HCT116 (cell line): ENCODE measurements around the gene NR1I3. TPM values are rescaled to one million over a fixed set of nuclear protein-coding genes. Genes with fewer than 3 reads are reported as not detected.

Experiments
- ATAC-seq: fragments of 200-7000 bp; cut with Tn5 transposase; 2 replicates; pipeline ENCODE4 v1.9.1; 2020; ENCODE audit warnings: mild to moderate bottlenecking, moderate library complexity
- BruUV-seq: library from RNA; stranded (reverse); fragments of 400-500 nt; replicated peaks from 2 replicates; lab custom pipeline; 2021; lab: Mats Ljungman, UMichigan
- CTCF ChIA-PET: fragments of 300-600 bp; sonication (Branson Sonifier 250); formaldehyde crosslinking; loops from one replicate; lab custom pipeline; 2021; ENCODE audit warnings: antibody characterized with exemption; lab: Charles Lee
- POLR2A ChIA-PET: fragments of 300-600, 350-600 bp; sonication (Branson Sonifier 250); formaldehyde crosslinking; loops from one replicate; lab custom pipeline; 2021; ENCODE audit warnings: antibody characterized with exemption; lab: Charles Lee
- RAD21 ChIA-PET, 2 experiments: fragments of 300-600 bp; sonication (Branson Sonifier 250); formaldehyde crosslinking; loops; one replicate each; lab custom pipeline; 2023; ENCODE audit warnings: low total read pairs in 2 of 2; ENCODE audit not compliant: uncharacterized antibody in 2 of 2, unreplicated experiment in 2 of 2, low non-redundant PET in 1 of 2; lab: Charles Lee
- DNase-seq: peaks from one replicate; pipeline ENCODE4 v3.0.0-alpha.2; 2010; ENCODE audit warnings: low read depth, low spot score
- H2AFZ ChIP-seq: fragments of 200-600 bp; shearing (Covaris generic), sonication (generic); 2 replicates; pipeline ENCODE4 v1.6.1; 2017; ENCODE audit warnings: low read depth, mixed run types, mixed read lengths, antibody characterized with exemption, low read length; ENCODE audit not compliant: poor library complexity, severe bottlenecking
- H3K27ac ChIP-seq: 2 replicates; pipeline ENCODE4 v1.5.1; 2012; ENCODE audit warnings: low read depth, low read length
- H3K27me3 ChIP-seq: fragments of 200-600 bp; sonication (generic); 2 replicates; pipeline ENCODE4 v1.6.1; 2016; ENCODE audit warnings: mixed run types, low read length, mixed read lengths; ENCODE audit not compliant: insufficient read depth
- H3K36me3 ChIP-seq, 2 experiments: fragments of 200-500 bp in 1 of 2; fragments of 200-600 bp in 1 of 2; sonication (Bioruptor generic) in 1 of 2; sonication (generic) in 1 of 2; 2 replicates each; pipeline versions ENCODE4 v1.5.1 to v1.6.1; 2014 to 2016; ENCODE audit warnings: low read length in 2 of 2, inconsistent platforms in 1 of 2, mixed read lengths in 1 of 2, mixed run types in 1 of 2; ENCODE audit not compliant: insufficient read depth in 2 of 2, control insufficient read depth in 1 of 2
- H3K4me1 ChIP-seq, 2 experiments: fragments of 200-600 bp in 1 of 2; sonication (generic) in 1 of 2; 2 replicates each; pipeline versions ENCODE4 v1.5.1 to v1.6.1; 2012 to 2017; ENCODE audit warnings: low read length in 2 of 2, inconsistent platforms in 1 of 2, mild to moderate bottlenecking in 1 of 2, mixed read lengths in 1 of 2, mixed run types in 1 of 2, moderate library complexity in 1 of 2; ENCODE audit not compliant: insufficient read depth in 2 of 2, control insufficient read depth in 1 of 2
- H3K4me2 ChIP-seq: fragments of 200-600 bp; sonication (generic); 2 replicates; pipeline ENCODE4 v1.6.1; 2017; ENCODE audit warnings: mixed run types, low read length, mixed read lengths
- H3K4me3 ChIP-seq, 2 experiments: fragments of 200-600 bp in 1 of 2; sonication (generic) in 1 of 2; replicated peaks in 1 of 2; 2 replicates each; pipeline ENCODE4 v1.5.1; 2011 to 2016; ENCODE audit warnings: low read length in 2 of 2, control low read depth in 1 of 2, low read depth in 1 of 2, mild to moderate bottlenecking in 1 of 2, mixed read lengths in 1 of 2, mixed run types in 1 of 2
- H3K79me2 ChIP-seq: fragments of 200-600 bp; sonication (generic); 2 replicates; pipeline ENCODE4 v1.6.1; 2017; ENCODE audit warnings: mild to moderate bottlenecking, mixed run types, low read length, moderate library complexity, mixed read lengths; ENCODE audit not compliant: insufficient read depth
- H3K9ac ChIP-seq: fragments of 200-600 bp; sonication (generic); 2 replicates; pipeline ENCODE4 v1.6.1; 2016; ENCODE audit warnings: low read length, mixed read lengths
- H3K9me2 ChIP-seq: fragments of 200-600 bp; sonication (generic), shearing (Covaris generic); 2 replicates; pipeline ENCODE4 v1.6.1; 2017; ENCODE audit warnings: mixed run types, mild to moderate bottlenecking, moderate library complexity; ENCODE audit not compliant: insufficient read depth
- H3K9me3 ChIP-seq, 2 experiments: fragments of 200-500 bp in 1 of 2; fragments of 200-600 bp in 1 of 2; sonication (Bioruptor generic) in 1 of 2; sonication (generic) in 1 of 2; 2 replicates each; pipeline ENCODE4 v1.6.1; 2014 to 2017; ENCODE audit warnings: low read length in 2 of 2, mixed read lengths in 2 of 2, inconsistent platforms in 1 of 2, low read depth in 1 of 2, mild to moderate bottlenecking in 1 of 2, mixed run types in 1 of 2, moderate library complexity in 1 of 2; ENCODE audit not compliant: control insufficient read depth in 1 of 2, insufficient read depth in 1 of 2
- H4K20me1 ChIP-seq: fragments of 200-600 bp; sonication (generic), shearing (Covaris generic); 2 replicates; pipeline ENCODE4 v1.6.1; 2017; ENCODE audit warnings: mixed run types, mild to moderate bottlenecking, moderate library complexity; ENCODE audit not compliant: insufficient read depth
- ATF3 ChIP-seq: IDR thresholded peaks from 2 replicates; pipeline ENCODE4 v1.6.1; 2012
- CBX3 ChIP-seq: IDR thresholded peaks from 2 replicates; pipeline ENCODE4 v1.6.1; 2012; ENCODE audit warnings: low read depth
- EGR1 ChIP-seq: IDR thresholded peaks from 2 replicates; pipeline ENCODE4 v1.6.1; 2012; ENCODE audit warnings: low read depth
- ELF1 ChIP-seq: IDR thresholded peaks from 2 replicates; pipeline ENCODE4 v1.6.1; 2012; ENCODE audit warnings: low read depth, borderline replicate concordance
- EZH2phosphoT487 ChIP-seq: fragments of 200-600 bp; IDR thresholded peaks from 2 replicates; pipeline ENCODE4 v1.6.1; 2018; ENCODE audit warnings: antibody characterized with exemption, borderline replicate concordance
- FOSL1 ChIP-seq: IDR thresholded peaks from 2 replicates; pipeline ENCODE4 v1.6.1; 2012; ENCODE audit warnings: low read depth
- MAX ChIP-seq: IDR thresholded peaks from 2 replicates; pipeline ENCODE4 v1.6.1; 2012
- POLR2A ChIP-seq: IDR thresholded peaks from 2 replicates; pipeline ENCODE4 v1.7.0; 2011; ENCODE audit warnings: borderline replicate concordance; ENCODE audit not compliant: insufficient read depth, insufficient read length; ENCODE audit errors: extremely low read depth
- POLR2AphosphoS5 ChIP-seq: IDR thresholded peaks from 2 replicates; pipeline ENCODE4 v1.6.1; 2011; ENCODE audit warnings: mild to moderate bottlenecking, low read depth, low read length, moderate library complexity
- RAD21 ChIP-seq: IDR thresholded peaks from 2 replicates; pipeline ENCODE4 v1.6.1; 2012; ENCODE audit warnings: low read depth, mild to moderate bottlenecking
- REST ChIP-seq: IDR thresholded peaks from 2 replicates; pipeline ENCODE4 v1.6.1; 2012; ENCODE audit warnings: low read depth
- SIN3A ChIP-seq: IDR thresholded peaks from 2 replicates; pipeline ENCODE4 v1.6.1; 2012; ENCODE audit warnings: low read depth
- SP1 ChIP-seq: IDR thresholded peaks from 2 replicates; pipeline ENCODE4 v1.6.1; 2012; ENCODE audit warnings: low read depth
- SRF ChIP-seq: IDR thresholded peaks from 2 replicates; pipeline ENCODE4 v1.6.1; 2012; ENCODE audit warnings: low read depth
- YY1 ChIP-seq: IDR thresholded peaks from 2 replicates; pipeline ENCODE4 v1.6.1; 2011; ENCODE audit warnings: low read length, low read depth, moderate library complexity, mild to moderate bottlenecking; ENCODE audit not compliant: insufficient replicate concordance; ENCODE audit errors: extremely low read depth
- ZBTB33 ChIP-seq: IDR thresholded peaks from 2 replicates; pipeline ENCODE4 v1.6.1; 2011; ENCODE audit warnings: mild to moderate bottlenecking, low read length, moderate library complexity; ENCODE audit not compliant: insufficient replicate concordance; ENCODE audit errors: extremely low read depth
- intact Hi-C: fragments of 100-400 bp; cut with micrococcal nuclease; formaldehyde crosslinking; loops from 2 replicates; pipeline ENCODE4 v1.10.0; 2022
- total RNA-seq: library from RNA; stranded (reverse); gene quantifications from one replicate; pipeline ENCODE4 v1.2.1, GENCODE V29; 2021; ENCODE audit not compliant: unreplicated experiment

NR1I3 gene
- total RNA-seq, 1 experiment from 2014 or later, result not detected

- Histone ChIP-seq H3K9me2 (no peaks in the 10 kb centered on the region), H2AFZ (no peak overlapping the region), H3K4me1 (peaks cover 0 to 5% of the 10 kb centered on the region in 2 experiments; a peak in 1 of 4 replicates), H3K27me3 (peaks cover 14% of the 10 kb centered on the region), H4K20me1 (no peaks in the 10 kb centered on the region), H3K4me2 (no peak overlapping the region), H3K9me3 (peaks cover 0 to 6% of the 10 kb centered on the region in 2 experiments; a peak in 1 of 4 replicates), H3K79me2 (no peaks in the 10 kb centered on the region), H3K9ac (no peak overlapping the region), H3K36me3 (no peaks in the 10 kb centered on the region), H3K27ac (no peak overlapping the region), H3K4me3 (no peak overlapping the region)
- POLR2A ChIA-PET, result no interaction called here
- intact Hi-C loops, result no loop called here
- RAD21 ChIA-PET, result interaction anchor here in 1 of 2 experiments (0.6 kb wide), 1 partner anchor 155 kb away, joined by 3 read pairs; no protein-coding TSS in a partner anchor
- DNase-seq (no peak), ATAC-seq (no peak)
- TF ChIP-seq EZH2phosphoT487, result no peak
- no peak for TF ChIP-seq ELF1
- no peak for TF ChIP-seq MAX
- TF ChIP-seq POLR2AphosphoS5, result no peak
- no peak for TF ChIP-seq CBX3
- TF ChIP-seq REST, result no peak
- TF ChIP-seq SIN3A, result no peak
- TF ChIP-seq FOSL1, result no peak
- no peak for TF ChIP-seq ZBTB33
- no peak for TF ChIP-seq EGR1
- no peak for TF ChIP-seq YY1
- TF ChIP-seq SP1, result no peak
- no peak for TF ChIP-seq ATF3
- no peak for TF ChIP-seq POLR2A
- no peak for TF ChIP-seq RAD21
- TF ChIP-seq SRF, result no peak
- CTCF ChIA-PET, result no interaction called here
- no TSS peak for BruUV-seq
These were observed 23.5 kb upstream of the NR1I3 start for GRCh38 chr1:161261261-161262235.
